Measurements from ENCODE around the gene AAGAB.

DNA sequence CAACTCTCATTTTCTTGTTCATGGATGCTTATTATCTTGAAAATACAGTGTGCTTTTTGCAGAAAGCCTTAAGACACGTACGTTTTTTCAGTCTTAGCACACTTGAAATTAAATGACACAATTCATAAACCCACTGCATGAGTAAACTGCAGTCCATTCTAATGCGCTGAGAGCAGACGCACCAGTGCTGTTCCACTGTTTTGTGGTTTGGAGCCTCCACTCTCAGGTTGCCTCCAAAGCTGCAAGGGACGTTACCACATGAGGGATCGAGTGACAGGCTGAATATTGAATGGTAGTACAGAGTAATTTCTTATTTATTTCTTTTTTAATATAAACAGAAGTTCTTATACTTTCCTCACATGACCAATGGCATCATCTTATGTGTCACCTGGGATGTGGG lies 12.4 kb upstream of the AAGAB start:
- TF ChIP-seq SIN3A (IDR thresholded peaks at IDR 0.05; ENCODE audit: borderline replicate concordance, insufficient read depth, low read length) (no peak), POLR2AphosphoS5 (IDR thresholded peaks at IDR 0.05; ENCODE audit: low read depth, low read length) (no peak)
- TF ChIP-seq, protein P1, sequence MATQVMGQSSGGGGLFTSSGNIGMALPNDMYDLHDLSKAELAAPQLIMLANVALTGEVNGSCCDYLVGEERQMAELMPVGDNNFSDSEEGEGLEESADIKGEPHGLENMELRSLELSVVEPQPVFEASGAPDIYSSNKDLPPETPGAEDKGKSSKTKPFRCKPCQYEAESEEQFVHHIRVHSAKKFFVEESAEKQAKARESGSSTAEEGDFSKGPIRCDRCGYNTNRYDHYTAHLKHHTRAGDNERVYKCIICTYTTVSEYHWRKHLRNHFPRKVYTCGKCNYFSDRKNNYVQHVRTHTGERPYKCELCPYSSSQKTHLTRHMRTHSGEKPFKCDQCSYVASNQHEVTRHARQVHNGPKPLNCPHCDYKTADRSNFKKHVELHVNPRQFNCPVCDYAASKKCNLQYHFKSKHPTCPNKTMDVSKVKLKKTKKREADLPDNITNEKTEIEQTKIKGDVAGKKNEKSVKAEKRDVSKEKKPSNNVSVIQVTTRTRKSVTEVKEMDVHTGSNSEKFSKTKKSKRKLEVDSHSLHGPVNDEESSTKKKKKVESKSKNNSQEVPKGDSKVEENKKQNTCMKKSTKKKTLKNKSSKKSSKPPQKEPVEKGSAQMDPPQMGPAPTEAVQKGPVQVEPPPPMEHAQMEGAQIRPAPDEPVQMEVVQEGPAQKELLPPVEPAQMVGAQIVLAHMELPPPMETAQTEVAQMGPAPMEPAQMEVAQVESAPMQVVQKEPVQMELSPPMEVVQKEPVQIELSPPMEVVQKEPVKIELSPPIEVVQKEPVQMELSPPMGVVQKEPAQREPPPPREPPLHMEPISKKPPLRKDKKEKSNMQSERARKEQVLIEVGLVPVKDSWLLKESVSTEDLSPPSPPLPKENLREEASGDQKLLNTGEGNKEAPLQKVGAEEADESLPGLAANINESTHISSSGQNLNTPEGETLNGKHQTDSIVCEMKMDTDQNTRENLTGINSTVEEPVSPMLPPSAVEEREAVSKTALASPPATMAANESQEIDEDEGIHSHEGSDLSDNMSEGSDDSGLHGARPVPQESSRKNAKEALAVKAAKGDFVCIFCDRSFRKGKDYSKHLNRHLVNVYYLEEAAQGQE (IDR thresholded peaks at IDR 0.05; ENCODE audit: insufficient read depth in 1 of 2, low read depth in 2 of 2, low read length in 2 of 2) = no peak
